ENCODE data around the gene NLRP9. TPM values are rescaled to one million over a fixed set of nuclear protein-coding genes. Genes with fewer than 3 reads are reported as not detected.

NLRP9 gene
- total RNA-seq, 4 donors from 2014 or later = 0.28 TPM; not detected in 3

DNA sequence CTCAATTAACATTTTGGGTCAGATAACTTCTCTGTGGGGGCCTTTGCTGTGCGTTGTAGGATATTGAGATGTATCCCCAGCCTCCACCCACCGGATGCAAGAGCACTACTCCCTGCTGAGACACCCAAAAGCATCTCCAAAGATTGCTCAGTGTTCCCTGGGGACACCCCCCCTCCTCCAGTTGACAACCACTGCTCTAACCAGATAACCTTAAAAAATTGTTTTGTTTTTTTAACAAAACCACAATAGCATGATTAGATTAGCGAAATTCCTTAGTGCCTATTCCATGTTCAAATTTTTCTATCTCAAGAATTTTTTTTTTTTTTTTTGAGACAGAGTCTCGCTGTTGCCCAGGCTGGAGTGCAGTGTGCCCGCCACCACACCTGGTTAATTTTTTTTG lies 65.8 kb downstream of the NLRP9 start:
- Histone ChIP-seq H3K4me1 (peaks cover 7 to 13% of the 10 kb centered on the region in 2 donors), H3K27ac (no peak overlapping the region), H3K9me3 (no peaks in the 10 kb centered on the region), H3K4me3 (no peak overlapping the region), H3K27me3 (no peaks in the 10 kb centered on the region), H3K36me3 (no peaks in the 10 kb centered on the region)
- TF ChIP-seq CTCF (IDR thresholded peaks at IDR 0.05) (no peak), POLR2A (IDR thresholded peaks at IDR 0.05) (no peak)
- DNase-seq = no peak
- intact Hi-C loops (cut with DNase I; ENCODE audit: low total_unique reads) = no loop called here

DNA sequence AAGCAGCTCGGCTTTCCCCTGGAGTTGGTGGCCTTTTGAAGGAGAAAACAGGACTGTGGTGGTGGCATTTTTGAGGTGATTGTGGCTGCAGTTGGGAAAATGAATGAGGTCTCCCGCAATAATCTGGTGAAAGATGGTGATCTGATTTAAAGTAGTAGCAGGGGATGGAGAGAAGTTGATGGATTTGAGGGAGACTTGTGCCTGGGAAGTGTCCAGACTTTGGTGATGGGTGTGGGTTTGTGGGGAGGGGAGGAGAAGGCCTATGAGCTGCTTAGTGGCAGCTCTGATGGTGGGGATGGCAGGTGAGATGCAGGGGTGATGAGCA lies 67.2 kb downstream of the NLRP9 start:
- H3K27me3 ChIP-seq = no peaks in the 10 kb centered on the region
- H3K36me3 ChIP-seq = no peaks in the 10 kb centered on the region
- DNase-seq = no peak
- intact Hi-C loops (cut with DNase I; ENCODE audit: low total_unique reads) = no loop called here
- no peak for TF ChIP-seq CTCF (IDR thresholded peaks at IDR 0.05)
- H3K4me3 ChIP-seq = no peak overlapping the region
- no peak overlapping the region for H3K27ac ChIP-seq
- peaks cover 0 to 7% of the 10 kb centered on the region in 2 donors for H3K4me1 ChIP-seq
- no peaks in the 10 kb centered on the region for H3K9me3 ChIP-seq

- Histone ChIP-seq H3K9me3 (no peaks in the 10 kb centered on the region), H3K4me3 (no peak overlapping the region), H3K27ac (no peak overlapping the region), H3K36me3 (no peaks in the 10 kb centered on the region), H3K27me3 (no peaks in the 10 kb centered on the region), H3K4me1 (peaks cover 0 to 7% of the 10 kb centered on the region in 2 donors)
- intact Hi-C loops (cut with DNase I; ENCODE audit: low total_unique reads) = no loop called here
- no peak for TF ChIP-seq POLR2A (IDR thresholded peaks at IDR 0.05)
- TF ChIP-seq CTCF (IDR thresholded peaks at IDR 0.05) = no peak
- DNase-seq = no peak
These were observed 67.7 kb downstream of the NLRP9 start for GRCh38 chr19:55670280-55671053.

- no peaks in the 10 kb centered on the region for H3K27me3 ChIP-seq
- intact Hi-C loops (cut with DNase I; ENCODE audit: low total_unique reads) = no loop called here
These were observed 68.6 kb downstream of the NLRP9 start for GRCh38 chr19:55669418-55670279.

More at GRCh38 chr19:55669418-55670279, 68.6 kb downstream of the NLRP9 start:
- no peak for TF ChIP-seq CTCF (IDR thresholded peaks at IDR 0.05)
- no peak for TF ChIP-seq POLR2A (IDR thresholded peaks at IDR 0.05)
- H3K4me1 ChIP-seq = peaks cover 0 to 6% of the 10 kb centered on the region in 2 donors
- no peak overlapping the region for H3K4me3 ChIP-seq
- H3K27ac ChIP-seq = no peak overlapping the region
- no peaks in the 10 kb centered on the region for H3K36me3 ChIP-seq
- no peak for DNase-seq
- no peaks in the 10 kb centered on the region for H3K9me3 ChIP-seq

Measured in uterus (tissue), 4 donors.